NB4 (cell line): Measurements from ENCODE around the gene GNB1L.

ENCODE experiments used
- MYC ChIP-seq: IDR thresholded peaks from 2 replicates; pipeline ENCODE4 v1.6.1; 2011; ENCODE audit warnings: low read depth, low read length
- POLR2A ChIP-seq: IDR thresholded peaks from 2 replicates; pipeline ENCODE4 v1.6.1; 2011; ENCODE audit warnings: mild to moderate bottlenecking; ENCODE audit not compliant: insufficient read length; ENCODE audit errors: extremely low read depth
- TF ChIP-seq, protein P1 (sequence below): IDR thresholded peaks from one replicate; pipeline ENCODE4 v1.5.1; 2012; ENCODE audit warnings: low read depth, low read length
- TF ChIP-seq, protein P2 (sequence below): IDR thresholded peaks from 2 replicates; pipeline ENCODE4 v1.6.1; 2011; ENCODE audit warnings: low read depth, low read length

DNA sequence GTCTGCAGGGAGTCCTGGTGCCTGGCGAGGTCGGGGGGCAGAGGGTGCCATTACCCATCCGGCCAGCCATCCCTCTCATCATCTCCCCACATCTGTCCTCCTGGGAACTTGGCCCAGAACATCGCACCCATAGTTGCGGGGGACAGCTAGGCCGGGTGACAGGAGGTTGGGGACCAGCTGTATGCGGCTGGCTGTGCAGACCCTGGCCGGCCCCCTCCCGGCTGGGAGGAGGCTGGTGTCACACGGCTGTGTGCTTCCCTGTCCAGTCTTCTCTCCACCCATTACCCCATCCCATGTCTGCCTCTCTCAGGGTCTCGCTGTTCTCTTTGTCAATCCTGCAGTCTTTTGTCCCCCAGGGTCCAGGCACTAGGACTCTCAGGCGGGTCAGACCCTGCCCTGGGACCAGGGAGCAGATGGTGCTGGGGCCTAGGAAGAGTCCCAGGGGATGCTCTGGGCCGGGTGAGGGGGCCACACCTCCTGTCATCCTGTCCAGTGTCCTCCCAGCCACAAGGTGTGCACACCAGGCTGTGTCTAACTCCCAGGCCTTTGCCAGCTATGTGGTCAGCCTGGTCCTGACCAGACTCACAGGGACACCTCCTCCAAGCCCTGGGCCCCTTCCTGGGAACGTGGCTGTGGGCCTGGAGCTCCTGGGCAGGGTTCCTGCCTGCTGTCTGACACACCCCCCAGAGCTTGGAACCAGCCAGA is 100.5 kb downstream of the GNB1L start:
- TF ChIP-seq POLR2A, result no peak
- TF ChIP-seq, protein P1, sequence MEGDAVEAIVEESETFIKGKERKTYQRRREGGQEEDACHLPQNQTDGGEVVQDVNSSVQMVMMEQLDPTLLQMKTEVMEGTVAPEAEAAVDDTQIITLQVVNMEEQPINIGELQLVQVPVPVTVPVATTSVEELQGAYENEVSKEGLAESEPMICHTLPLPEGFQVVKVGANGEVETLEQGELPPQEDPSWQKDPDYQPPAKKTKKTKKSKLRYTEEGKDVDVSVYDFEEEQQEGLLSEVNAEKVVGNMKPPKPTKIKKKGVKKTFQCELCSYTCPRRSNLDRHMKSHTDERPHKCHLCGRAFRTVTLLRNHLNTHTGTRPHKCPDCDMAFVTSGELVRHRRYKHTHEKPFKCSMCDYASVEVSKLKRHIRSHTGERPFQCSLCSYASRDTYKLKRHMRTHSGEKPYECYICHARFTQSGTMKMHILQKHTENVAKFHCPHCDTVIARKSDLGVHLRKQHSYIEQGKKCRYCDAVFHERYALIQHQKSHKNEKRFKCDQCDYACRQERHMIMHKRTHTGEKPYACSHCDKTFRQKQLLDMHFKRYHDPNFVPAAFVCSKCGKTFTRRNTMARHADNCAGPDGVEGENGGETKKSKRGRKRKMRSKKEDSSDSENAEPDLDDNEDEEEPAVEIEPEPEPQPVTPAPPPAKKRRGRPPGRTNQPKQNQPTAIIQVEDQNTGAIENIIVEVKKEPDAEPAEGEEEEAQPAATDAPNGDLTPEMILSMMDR, result no peak
- TF ChIP-seq MYC, result no peak
- TF ChIP-seq, protein P2, sequence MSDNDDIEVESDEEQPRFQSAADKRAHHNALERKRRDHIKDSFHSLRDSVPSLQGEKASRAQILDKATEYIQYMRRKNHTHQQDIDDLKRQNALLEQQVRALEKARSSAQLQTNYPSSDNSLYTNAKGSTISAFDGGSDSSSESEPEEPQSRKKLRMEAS, result no peak
